Activated CD4-positive, alpha-beta T cell treated with anti-CD3 and anti-CD28 coated beads, Interleukin-2, amount 50 U/mL, for 24 hours (primary cell): ENCODE data around the gene FGF1.

Source experiments
- DNase-seq, 2 donors: peaks; one replicate each; pipeline ENCODE4 v3.0.0-alpha.2; 2020; ENCODE audit warnings: low read depth in 1 of 2, low spot score in 1 of 2

Gene FGF1

GRCh38 chr5:142685418-142686209, at the start of gene FGF1:
TSS of gene FGF1 (minus strand) at chr5:142686090. CDS start at chr5:142614127, 71,963 bp downstream.
- no peak for DNase-seq

DNA sequence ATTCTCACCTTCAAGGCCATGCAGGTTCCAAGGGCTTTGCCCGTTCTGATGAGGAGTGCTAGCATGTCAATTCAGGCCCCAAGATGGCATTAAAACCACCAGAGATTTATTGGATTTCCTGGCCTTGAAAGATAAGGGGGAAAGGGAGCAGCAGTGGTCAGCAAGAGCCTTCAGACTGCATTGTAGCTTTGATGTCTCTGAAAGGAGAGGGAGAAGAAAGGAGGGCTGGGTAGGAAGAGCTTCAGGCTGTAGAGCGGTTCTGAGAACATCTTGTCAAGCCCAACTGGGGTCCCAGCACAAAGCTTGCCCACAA, 41.8 kb upstream of the FGF1 start:
- DNase-seq, result no peak

GRCh38 chr5:142726188-142726731, 40.4 kb upstream of the FGF1 start:
- DNase-seq, result no peak

DNA sequence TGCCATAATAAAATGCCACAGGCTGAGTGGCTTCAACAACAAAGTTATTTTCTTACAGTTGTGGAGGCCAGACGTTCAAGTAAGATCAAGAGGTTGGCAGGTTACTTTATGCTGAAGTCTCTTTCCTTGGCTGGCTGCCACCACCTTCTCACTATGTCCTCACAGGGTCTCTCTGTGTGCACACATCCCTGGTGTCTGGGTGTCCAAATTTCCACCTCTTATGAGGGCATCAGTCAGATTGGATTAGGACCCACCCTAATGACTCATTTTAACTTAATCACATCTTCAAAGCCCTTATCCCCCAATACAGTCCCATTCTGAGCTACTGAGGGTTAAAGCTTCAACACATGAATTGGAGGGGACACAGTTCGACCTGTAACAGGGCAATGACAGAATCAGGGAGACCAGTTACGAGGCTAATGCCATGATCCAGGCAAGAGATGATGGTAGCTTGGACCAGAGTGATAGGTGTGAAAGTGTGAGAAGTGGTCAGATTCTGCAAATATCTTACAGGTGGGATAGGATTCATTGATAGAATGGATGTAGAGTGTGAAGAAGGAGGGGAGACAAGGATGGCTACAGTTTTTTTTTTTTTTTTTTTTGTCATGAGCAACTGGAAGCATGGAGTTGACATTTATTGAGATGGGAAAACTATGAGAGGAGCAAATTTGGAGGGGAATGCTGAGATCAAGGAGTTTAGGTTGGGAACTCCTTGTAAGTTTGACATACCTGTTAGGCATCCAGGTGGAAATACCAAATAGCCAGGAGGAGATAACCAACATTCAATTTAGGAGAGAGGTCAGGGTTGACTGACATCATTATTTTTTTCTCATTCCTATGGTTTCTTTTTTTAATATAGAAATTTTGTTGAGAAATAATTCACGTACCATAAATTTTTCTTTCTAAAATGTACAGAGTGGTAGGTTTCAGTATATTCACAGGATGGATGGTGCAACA, 39.6 kb upstream of the FGF1 start:
- no peak for DNase-seq

DNA sequence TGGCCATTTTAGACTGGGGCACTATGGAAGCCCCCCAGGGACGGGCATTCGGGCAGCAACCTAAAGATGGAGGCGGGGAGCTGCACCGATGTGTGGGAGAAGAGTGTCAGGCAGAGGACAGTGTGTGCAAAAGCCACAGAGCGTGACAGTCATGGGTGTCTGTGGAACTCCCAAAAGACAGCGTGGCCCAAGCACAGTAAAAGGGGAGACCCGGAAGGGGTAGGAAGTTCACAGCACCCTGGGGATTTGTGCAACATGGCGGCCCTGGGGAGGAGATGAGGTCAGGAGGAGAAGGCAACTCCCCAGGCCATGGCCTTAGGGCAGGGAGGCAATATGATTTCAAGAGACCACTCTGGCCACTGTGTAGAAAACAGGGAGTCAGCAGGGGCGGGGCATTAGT, 38.9 kb upstream of the FGF1 start:
- no peak for DNase-seq

GRCh38 chr5:142722896-142723295, 37.0 kb upstream of the FGF1 start:
- no peak for DNase-seq

DNA sequence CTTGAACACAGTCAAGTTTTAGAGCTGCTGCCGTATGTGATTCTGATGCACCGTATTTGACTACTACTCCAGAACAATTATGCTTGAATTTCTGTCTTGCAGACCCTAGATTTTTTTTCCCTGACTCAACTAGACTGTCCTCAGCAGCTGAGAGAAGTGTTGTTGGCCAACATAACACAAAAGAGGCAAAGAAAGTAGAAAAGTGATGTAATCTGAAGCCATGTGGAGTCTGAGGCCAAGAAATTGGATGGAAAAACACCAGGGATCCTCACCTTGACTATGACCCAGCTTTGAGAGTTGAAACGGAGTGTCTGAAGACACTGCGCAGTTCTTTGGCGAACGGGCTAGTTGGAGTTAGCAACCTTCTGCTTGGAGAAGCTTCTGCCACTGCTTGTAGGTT, 36.3 kb upstream of the FGF1 start:
- DNase-seq, result no peak

GRCh38 chr5:142720641-142721271, 34.9 kb upstream of the FGF1 start:
- DNase-seq, result no peak

DNA sequence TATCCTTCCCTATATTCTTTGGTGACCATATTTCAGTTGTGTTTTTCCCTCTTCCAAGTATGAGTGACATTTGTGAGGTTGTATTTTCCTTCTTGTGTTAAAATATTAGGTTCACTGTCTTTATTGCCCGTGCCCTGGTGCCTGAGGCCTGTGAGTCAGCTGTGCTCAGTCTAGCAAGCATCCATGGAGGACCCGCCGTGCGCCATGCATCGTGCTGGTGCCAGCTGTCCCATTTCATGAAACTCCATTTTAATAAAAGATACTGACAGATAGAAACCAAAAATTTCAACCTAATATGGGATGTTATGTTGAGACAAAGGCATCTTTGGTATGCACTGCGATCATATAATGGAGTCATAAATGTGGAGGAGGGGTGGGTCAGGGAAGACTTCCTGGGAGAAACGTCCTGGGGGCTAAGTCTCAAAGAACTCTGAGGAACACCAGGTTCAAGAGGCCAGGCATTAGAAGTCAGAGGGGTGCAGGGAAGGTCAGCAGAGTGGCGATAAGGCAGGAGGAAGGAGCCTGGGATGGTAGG, 34.0 kb upstream of the FGF1 start:
- DNase-seq, result no peak

DNA sequence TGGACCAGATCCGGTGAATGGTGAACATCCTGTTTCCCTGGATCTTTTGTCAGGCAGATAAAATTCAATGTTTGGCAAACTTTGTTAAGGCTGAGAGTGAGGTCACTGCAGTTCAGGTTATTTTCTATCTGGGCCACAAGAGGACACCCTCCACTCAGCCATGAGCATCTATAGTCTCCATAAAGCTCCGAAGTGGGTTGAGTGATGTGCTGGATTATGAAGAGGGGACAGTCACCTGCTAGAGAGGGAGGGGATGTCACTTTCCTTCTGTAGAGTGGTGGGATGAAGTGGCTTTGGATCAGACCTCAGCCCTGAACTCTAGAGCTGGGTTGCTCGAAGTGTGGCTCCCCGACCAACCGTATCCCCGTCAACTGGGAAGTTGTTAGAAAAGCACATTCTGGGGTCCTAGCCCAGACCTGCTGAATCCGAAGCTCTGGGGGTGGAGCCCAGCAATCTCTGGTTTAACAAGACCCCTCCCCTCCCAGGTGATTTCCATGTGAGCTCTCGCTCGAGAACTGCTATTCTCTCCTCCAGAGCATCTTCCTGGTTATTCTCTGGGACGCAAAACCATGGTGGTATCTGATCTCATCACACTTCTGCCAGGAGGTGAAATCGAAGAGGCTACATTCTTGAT, 31.8 kb upstream of the FGF1 start:
- no peak for DNase-seq

DNA sequence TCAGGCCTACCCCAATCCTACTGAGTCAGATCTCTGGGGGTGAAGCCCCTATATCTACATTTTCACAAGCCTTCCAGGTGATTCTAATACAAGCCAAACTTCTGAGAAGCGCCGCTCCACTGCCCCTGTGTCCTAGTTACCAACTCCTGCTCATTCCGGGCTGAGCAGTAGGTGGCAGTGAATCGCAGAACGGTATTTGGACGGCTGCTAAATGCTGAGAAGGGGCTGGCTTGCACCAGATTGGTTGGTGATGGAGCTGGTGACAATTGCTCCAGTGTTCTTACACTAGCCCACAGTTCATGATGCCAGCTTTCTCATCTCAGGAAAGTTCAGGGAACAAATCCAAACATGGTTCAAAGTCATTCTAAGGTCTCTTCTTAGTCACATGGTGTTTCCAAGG, 31.1 kb upstream of the FGF1 start:
- DNase-seq, result peak in 1 of 2 donors; percentile 11

DNA sequence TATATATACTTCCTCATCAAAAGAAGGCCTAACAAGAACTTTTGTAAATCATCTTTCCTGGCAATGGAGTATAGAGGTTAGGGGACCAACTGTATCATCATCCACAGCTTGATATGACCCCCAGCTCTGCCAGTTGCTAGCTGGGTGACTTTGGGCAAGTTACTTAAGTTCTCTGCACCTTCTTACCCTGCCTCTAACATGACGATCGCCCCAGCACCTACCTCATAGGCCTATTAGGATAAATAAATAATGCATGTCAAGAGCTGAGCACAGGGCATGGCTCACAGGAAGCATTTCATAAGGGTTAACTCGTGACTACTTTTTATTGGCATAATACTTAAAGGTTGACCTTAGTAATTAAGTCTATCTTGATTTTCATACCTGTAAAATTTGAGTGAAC, 29.4 kb upstream of the FGF1 start:
- DNase-seq, result no peak

- peak; percentile 76 to 79 for DNase-seq
Measured at GRCh38 chr5:142713121-142713706, 27.3 kb upstream of the FGF1 start.

DNA sequence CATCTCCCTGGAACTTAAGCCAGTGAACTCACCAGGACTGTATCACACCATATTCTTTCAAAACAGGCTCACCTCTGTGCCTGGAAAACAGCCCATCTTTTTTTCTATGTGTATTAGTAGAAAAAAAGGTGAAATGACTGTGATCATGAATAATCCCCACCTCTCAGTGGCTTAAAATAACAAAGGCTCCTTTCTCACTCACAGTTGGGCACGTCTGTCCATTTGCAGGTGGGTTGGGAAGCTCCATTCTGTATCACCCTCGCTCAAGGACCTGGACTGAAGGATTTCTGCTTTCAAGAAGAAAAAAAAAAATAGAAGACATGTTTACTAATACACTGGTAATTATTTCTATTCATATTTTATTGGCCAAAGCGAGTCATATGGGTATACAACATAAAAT, 17.3 kb upstream of the FGF1 start:
- no peak for DNase-seq

- DNase-seq, result no peak
Measured at GRCh38 chr5:142701673-142702311, 15.9 kb upstream of the FGF1 start.

DNA sequence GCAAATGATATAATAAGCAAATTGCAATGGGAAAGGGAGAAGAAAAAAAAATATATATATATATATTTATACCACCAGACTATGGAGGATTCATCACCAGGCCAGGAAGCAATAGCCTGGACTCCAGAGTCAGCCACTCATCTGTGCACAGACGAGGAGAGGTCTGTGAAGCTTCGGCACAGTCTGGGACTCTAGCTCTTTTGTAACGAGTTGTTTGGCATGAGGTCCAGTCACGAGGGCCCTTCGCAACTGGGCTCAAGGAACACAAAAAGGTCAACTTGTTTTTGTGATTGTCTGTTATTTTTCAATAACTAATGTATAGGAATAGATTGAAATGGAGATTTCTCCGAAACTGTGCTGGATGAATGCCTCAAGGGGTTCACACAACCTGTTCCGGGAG, 14.7 kb upstream of the FGF1 start:
- no peak for DNase-seq

DNA sequence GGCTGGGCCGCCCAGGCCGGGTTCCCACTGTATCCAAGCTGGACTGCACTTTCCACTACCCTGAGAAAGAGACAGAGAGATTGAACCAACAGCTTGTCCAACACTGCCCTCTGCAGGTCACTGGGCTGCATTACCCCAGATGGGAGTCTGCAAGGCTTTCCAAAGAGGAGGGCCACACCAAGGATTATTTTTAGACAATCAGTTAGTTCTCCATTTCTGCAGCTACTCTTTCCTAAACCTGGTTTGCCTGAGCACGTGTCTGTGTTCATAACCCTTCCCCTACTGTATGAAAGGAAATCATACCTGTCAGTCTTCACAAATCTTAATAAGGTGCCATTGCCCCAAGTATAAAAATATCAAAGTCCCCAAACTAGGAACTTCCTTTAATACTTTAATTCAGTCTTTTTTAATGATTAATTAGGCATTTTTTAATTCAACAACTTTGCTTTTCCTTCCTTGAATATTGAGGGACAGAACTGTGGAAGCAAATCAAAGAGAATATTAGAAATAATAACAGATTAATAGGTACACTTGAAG, 13.4 kb upstream of the FGF1 start:
- DNase-seq, result peak; percentile 57 to 79

- no peak for DNase-seq
Measured at GRCh38 chr5:142698447-142699183, 12.7 kb upstream of the FGF1 start.
